Lower lobe of right lung (tissue), 2 donors: Measurements from ENCODE around the gene CCDC40. TPM values are rescaled to one million over a fixed set of nuclear protein-coding genes. Genes with fewer than 3 reads are reported as not detected.

Experiments
- ATAC-seq, 2 donors: fragments of 200-7000 bp; cut with Tn5 transposase; one replicate each; pipeline ENCODE4 v1.9.1; 2020 to 2022; ENCODE audit warnings: mild to moderate bottlenecking in 2 of 2, moderate library complexity in 2 of 2
- DNase-seq: peaks from one replicate; pipeline ENCODE4 v3.0.0-alpha.2; 2020
- H3K27ac ChIP-seq: fragments of 200-600 bp; one replicate; pipeline ENCODE4 v1.8.0; 2022
- H3K27me3 ChIP-seq: fragments of 200-600 bp; one replicate; pipeline ENCODE4 v1.8.0; 2022; ENCODE audit warnings: low read depth
- H3K36me3 ChIP-seq: fragments of 200-600 bp; one replicate; pipeline ENCODE4 v1.8.0; 2022; ENCODE audit warnings: mild to moderate bottlenecking
- H3K4me1 ChIP-seq: fragments of 200-600 bp; one replicate; pipeline ENCODE4 v1.8.0; 2022
- H3K4me3 ChIP-seq: fragments of 200-600 bp; one replicate; pipeline ENCODE4 v1.8.0; 2022; ENCODE audit warnings: mild to moderate bottlenecking
- H3K9me3 ChIP-seq: fragments of 200-600 bp; one replicate; pipeline ENCODE4 v1.8.0; 2022
- CTCF ChIP-seq: fragments of 200-600 bp; IDR thresholded peaks from one replicate; pipeline ENCODE4 v1.8.0; 2022; ENCODE audit warnings: antibody characterized with exemption, mild to moderate bottlenecking
- intact Hi-C: fragments of 100-400 bp; cut with DNase I; formaldehyde crosslinking; loops from one replicate; pipeline ENCODE4 v1.11.0; 2022
- total RNA-seq: library from RNA; stranded (reverse); fragmentation: NEBNext Ultra II Directional; extraction: Animal tissue kit (Norgen Biotek cat#: 25700); gene quantifications from one replicate; pipeline ENCODE4 v1.2.1, GENCODE V29; 2021
- donor health status: DM: no; HTN: yes; CAD: no; lungs with severe emphysema.

The CCDC40 gene
- total RNA-seq, 1 donor from 2014 or later, result 14.1 TPM

- H3K4me3 ChIP-seq, result no peak overlapping the region
- H3K27me3 ChIP-seq, result no peaks in the 10 kb centered on the region
- H3K27ac ChIP-seq, result no peak overlapping the region
- intact Hi-C loops, result no loop called here
- ATAC-seq (no peak), DNase-seq (no peak)
- TF ChIP-seq CTCF, result no peak
- H3K36me3 ChIP-seq, result peaks cover 8% of the 10 kb centered on the region
- H3K9me3 ChIP-seq, result no peaks in the 10 kb centered on the region
- H3K4me1 ChIP-seq, result no peaks in the 10 kb centered on the region
These were observed 22.0 kb downstream of the CCDC40 start for GRCh38 chr17:80058311-80058955.

GRCh38 chr17:80060644-80061043 lies 24.2 kb downstream of the CCDC40 start:
- no peak for DNase-seq
- H3K9me3 ChIP-seq, result no peaks in the 10 kb centered on the region
- no peak overlapping the region for H3K27ac ChIP-seq
- peaks cover 8% of the 10 kb centered on the region for H3K36me3 ChIP-seq
- no peak for ATAC-seq
- no peak for TF ChIP-seq CTCF
- no peak overlapping the region for H3K4me3 ChIP-seq
- H3K4me1 ChIP-seq, result peaks cover 7% of the 10 kb centered on the region
- intact Hi-C loops, result no loop called here
- no peaks in the 10 kb centered on the region for H3K27me3 ChIP-seq

GRCh38 chr17:80061421-80061820 lies 25.0 kb downstream of the CCDC40 start:
- ATAC-seq, result no peak
- peaks cover 7% of the 10 kb centered on the region for H3K4me1 ChIP-seq
- intact Hi-C loops, result no loop called here
- TF ChIP-seq CTCF, result no peak
- H3K27ac ChIP-seq, result no peak overlapping the region
- H3K36me3 ChIP-seq, result peaks cover 8% of the 10 kb centered on the region
- H3K9me3 ChIP-seq, result no peaks in the 10 kb centered on the region
- H3K27me3 ChIP-seq, result no peaks in the 10 kb centered on the region
- no peak overlapping the region for H3K4me3 ChIP-seq
- DNase-seq, result no peak

- DNase-seq (peak; percentile 72), ATAC-seq (peak; percentile 73 to 83)
- TF ChIP-seq CTCF, result no peak
- Histone ChIP-seq H3K36me3 (peaks cover 1% of the 10 kb centered on the region), H3K27me3 (no peaks in the 10 kb centered on the region), H3K9me3 (no peaks in the 10 kb centered on the region), H3K4me3 (no peak overlapping the region), H3K4me1 (peaks cover 21% of the 10 kb centered on the region), H3K27ac (peak overlapping the region; percentile 36)
- intact Hi-C loops, result no loop called here
These were observed 27.6 kb downstream of the CCDC40 start for GRCh38 chr17:80063830-80064585.

DNA sequence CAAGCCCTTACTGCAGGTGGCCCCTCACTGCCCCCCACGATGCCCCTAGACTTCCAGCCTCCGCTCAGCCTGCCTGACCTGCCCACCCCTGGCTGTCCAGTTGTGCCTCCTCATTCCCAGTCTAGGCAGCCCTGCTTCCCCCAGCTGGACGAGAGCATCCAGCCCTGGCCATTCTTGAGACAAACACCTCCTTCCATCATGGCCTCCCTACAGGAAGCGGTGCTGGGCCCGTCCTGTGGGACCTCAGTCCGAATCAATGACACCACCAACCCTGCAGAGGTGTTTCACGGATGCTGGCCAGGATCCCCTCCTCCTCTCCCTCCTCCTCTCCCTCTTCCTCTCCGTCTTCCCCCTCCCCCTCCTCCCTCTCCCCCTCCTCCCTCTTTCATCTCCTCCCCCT lies 28.3 kb downstream of the CCDC40 start:
- no peaks in the 10 kb centered on the region for H3K36me3 ChIP-seq
- no peak for TF ChIP-seq CTCF
- no peaks in the 10 kb centered on the region for H3K27me3 ChIP-seq
- peak overlapping the region; percentile 36 for H3K27ac ChIP-seq
- no peak overlapping the region for H3K4me3 ChIP-seq
- peak in 1 of 2 donors; percentile 13 for ATAC-seq
- intact Hi-C loops, result no loop called here
- peaks cover 28% of the 10 kb centered on the region for H3K4me1 ChIP-seq
- no peak for DNase-seq
- H3K9me3 ChIP-seq, result no peaks in the 10 kb centered on the region
